Gastrocnemius medialis (tissue), 4 donors: Measurements from ENCODE around the gene AUTS2. TPM values are rescaled to one million over a fixed set of nuclear protein-coding genes. Genes with fewer than 3 reads are reported as not detected.

Experiments
- ATAC-seq, 2 donors: fragments of 150-250 bp; one replicate each; pipeline ENCODE4 v1.9.1; 2016
- DNase-seq, 2 donors: peaks; one replicate each; pipeline ENCODE4 v3.0.0-alpha.2; 2019
- H3K27ac ChIP-seq, 4 donors: fragments of 200-600 bp; sonication (generic); 1 replicate in 1 of 4; 2 replicates in 3 of 4; pipeline ENCODE4 v1.5.1; 2016 to 2018; ENCODE audit warnings: mild to moderate bottlenecking in 2 of 4, moderate library complexity in 1 of 4
- H3K27me3 ChIP-seq, 3 donors: fragments of 200-600 bp; sonication (generic) in 2 of 3; 1 replicate in 1 of 3; 2 replicates in 2 of 3; pipeline versions ENCODE4 v1.5.1 to v1.6.0; 2016 to 2019; ENCODE audit warnings: mild to moderate bottlenecking in 1 of 3, moderate library complexity in 1 of 3
- H3K36me3 ChIP-seq, 2 donors: fragments of 200-600 bp; sonication (generic) in 1 of 2; one replicate each; pipeline ENCODE4 v1.5.1; 2017 to 2018
- H3K4me1 ChIP-seq, 2 donors: fragments of 200-600 bp; sonication (generic) in 1 of 2; one replicate each; pipeline ENCODE4 v1.5.1; 2016 to 2017; ENCODE audit warnings: mild to moderate bottlenecking in 2 of 2
- H3K4me3 ChIP-seq, 4 donors: fragments of 200-600 bp; sonication (generic) in 3 of 4; 1 replicate in 1 of 4; 2 replicates in 3 of 4; pipeline ENCODE4 v1.5.1; 2016 to 2019; ENCODE audit warnings: mild to moderate bottlenecking in 2 of 4
- H3K9me3 ChIP-seq, 3 donors: fragments of 200-600 bp; sonication (generic) in 2 of 3; 1 replicate in 1 of 3; 2 replicates in 2 of 3; pipeline ENCODE4 v1.5.1; 2016 to 2019
- POLR2A ChIP-seq, 2 donors: fragments of 450-650 bp; IDR thresholded peaks; one replicate each; pipeline ENCODE4 v1.6.1; 2017; ENCODE audit warnings: antibody characterized with exemption in 2 of 2, mild to moderate bottlenecking in 2 of 2, moderate library complexity in 2 of 2
- in situ Hi-C, 4 donors: fragments of 200-750 bp; cut with MboI; loops; one replicate each; pipeline versions ENCODE4 v1.15.0 to v1.8.0; 2017; ENCODE audit warnings: low sequenced_read_pairs in 4 of 4
- intact Hi-C: fragments of 100-400 bp; cut with DNase I; formaldehyde crosslinking; loops from one replicate; pipeline ENCODE4 v1.15.1; 2023; ENCODE audit warnings: low total_unique reads
- total RNA-seq, 4 donors: library from RNA; depleted of rRNA; stranded (reverse); fragments of >200 nt; gene quantifications; one replicate each; pipeline versions ENCODE4 v1.1.0 to v1.2.3, GENCODE V29; 2016
- TF ChIP-seq, protein P1 (sequence below), 5 experiments: fragments of 450-650 bp in 3 of 5; fragments of 200-600 bp in 2 of 5; sonication (generic) in 2 of 5; IDR thresholded peaks in 4 of 5; conservative IDR thresholded peaks in 1 of 5; 1 replicate in 4 of 5; 2 replicates in 1 of 5; pipeline ENCODE4 v1.5.1; 2016 to 2019; ENCODE audit warnings: antibody characterized with exemption in 5 of 5, mild to moderate bottlenecking in 3 of 5, moderate library complexity in 3 of 5

AUTS2 gene
- total RNA-seq, 4 donors from 2014 or later, result 2.5 to 16.2 (median 8.5) TPM

- no peak for ATAC-seq
- in situ Hi-C loops, result no loop called here
- intact Hi-C loops, result no loop called here
These were observed 537.4 kb downstream of the AUTS2 start for GRCh38 chr7:70135656-70136055.

GRCh38 chr7:70137126-70137525 is 538.9 kb downstream of the AUTS2 start:
- Histone ChIP-seq H3K9me3 (no peaks in the 10 kb centered on the region), H3K4me1 (peaks cover 0 to 1% of the 10 kb centered on the region in 2 donors), H3K27me3 (no peaks in the 10 kb centered on the region), H3K36me3 (no peaks in the 10 kb centered on the region), H3K4me3 (no peak overlapping the region), H3K27ac (no peak overlapping the region)
- no peak for ATAC-seq
- intact Hi-C loops (no loop called here), in situ Hi-C loops (no loop called here)
- DNase-seq, result no peak
- no peak for TF ChIP-seq POLR2A (IDR thresholded peaks at IDR 0.05)
- TF ChIP-seq, protein P1, sequence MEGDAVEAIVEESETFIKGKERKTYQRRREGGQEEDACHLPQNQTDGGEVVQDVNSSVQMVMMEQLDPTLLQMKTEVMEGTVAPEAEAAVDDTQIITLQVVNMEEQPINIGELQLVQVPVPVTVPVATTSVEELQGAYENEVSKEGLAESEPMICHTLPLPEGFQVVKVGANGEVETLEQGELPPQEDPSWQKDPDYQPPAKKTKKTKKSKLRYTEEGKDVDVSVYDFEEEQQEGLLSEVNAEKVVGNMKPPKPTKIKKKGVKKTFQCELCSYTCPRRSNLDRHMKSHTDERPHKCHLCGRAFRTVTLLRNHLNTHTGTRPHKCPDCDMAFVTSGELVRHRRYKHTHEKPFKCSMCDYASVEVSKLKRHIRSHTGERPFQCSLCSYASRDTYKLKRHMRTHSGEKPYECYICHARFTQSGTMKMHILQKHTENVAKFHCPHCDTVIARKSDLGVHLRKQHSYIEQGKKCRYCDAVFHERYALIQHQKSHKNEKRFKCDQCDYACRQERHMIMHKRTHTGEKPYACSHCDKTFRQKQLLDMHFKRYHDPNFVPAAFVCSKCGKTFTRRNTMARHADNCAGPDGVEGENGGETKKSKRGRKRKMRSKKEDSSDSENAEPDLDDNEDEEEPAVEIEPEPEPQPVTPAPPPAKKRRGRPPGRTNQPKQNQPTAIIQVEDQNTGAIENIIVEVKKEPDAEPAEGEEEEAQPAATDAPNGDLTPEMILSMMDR (IDR thresholded peaks at IDR 0.05 in 4 of 5, conservative IDR thresholded peaks at IDR 0.05 in 1 of 5), result no peak

More at GRCh38 chr7:70135656-70136055, 537.4 kb downstream of the AUTS2 start:
- H3K4me3 ChIP-seq, result no peak overlapping the region
- H3K36me3 ChIP-seq, result no peaks in the 10 kb centered on the region
- peaks cover 0 to 3% of the 10 kb centered on the region in 2 donors for H3K4me1 ChIP-seq
- no peak overlapping the region for H3K27ac ChIP-seq
- TF ChIP-seq, protein P1 (IDR thresholded peaks at IDR 0.05 in 4 of 5, conservative IDR thresholded peaks at IDR 0.05 in 1 of 5), result no peak
- TF ChIP-seq POLR2A (IDR thresholded peaks at IDR 0.05), result no peak
- DNase-seq, result no peak
- H3K9me3 ChIP-seq, result no peaks in the 10 kb centered on the region
- no peaks in the 10 kb centered on the region for H3K27me3 ChIP-seq

GRCh38 chr7:70142247-70142932 is 544.1 kb downstream of the AUTS2 start:
- in situ Hi-C loops (no loop called here), intact Hi-C loops (no loop called here)
- no peaks in the 10 kb centered on the region for H3K27me3 ChIP-seq
- no peak overlapping the region for H3K27ac ChIP-seq
- H3K9me3 ChIP-seq, result no peaks in the 10 kb centered on the region
- no peaks in the 10 kb centered on the region for H3K36me3 ChIP-seq
- H3K4me3 ChIP-seq, result no peak overlapping the region
- no peaks in the 10 kb centered on the region for H3K4me1 ChIP-seq
- TF ChIP-seq, protein P1 (IDR thresholded peaks at IDR 0.05 in 4 of 5, conservative IDR thresholded peaks at IDR 0.05 in 1 of 5), result no peak
- TF ChIP-seq POLR2A (IDR thresholded peaks at IDR 0.05), result no peak
- no peak for DNase-seq
- no peak for ATAC-seq

GRCh38 chr7:70143075-70144044 is 545.1 kb downstream of the AUTS2 start:
- no peaks in the 10 kb centered on the region for H3K9me3 ChIP-seq
- DNase-seq (no peak), ATAC-seq (no peak)
- H3K36me3 ChIP-seq, result no peaks in the 10 kb centered on the region
- H3K27me3 ChIP-seq, result no peaks in the 10 kb centered on the region
- intact Hi-C loops (no loop called here), in situ Hi-C loops (no loop called here)
- no peak overlapping the region for H3K4me3 ChIP-seq
- H3K27ac ChIP-seq, result no peak overlapping the region
- no peaks in the 10 kb centered on the region for H3K4me1 ChIP-seq
- TF ChIP-seq POLR2A (IDR thresholded peaks at IDR 0.05), result no peak
- TF ChIP-seq, protein P1 (IDR thresholded peaks at IDR 0.05 in 4 of 5, conservative IDR thresholded peaks at IDR 0.05 in 1 of 5), result no peak
